ENCODE data around the gene GPR183.

GPR183 gene

GRCh38 chr13:99321709-99322108 lies 14.5 kb upstream of the GPR183 start:
- no peak for DNase-seq (ENCODE audit: low read depth)
- H3K4me3 ChIP-seq (ENCODE audit: low read length), result no peak overlapping the region
- no peak for TF ChIP-seq CTCF (conservative IDR thresholded peaks at IDR 0.05; ENCODE audit: low read depth, low read length)

GRCh38 chr13:99320693-99321481 lies 13.7 kb upstream of the GPR183 start:
- TF ChIP-seq CTCF (conservative IDR thresholded peaks at IDR 0.05; ENCODE audit: low read depth, low read length), result no peak
- DNase-seq (ENCODE audit: low read depth), result peak; percentile 85
- H3K4me3 ChIP-seq (ENCODE audit: low read length), result no peak overlapping the region

- no peak for DNase-seq (ENCODE audit: low read depth)
- H3K4me3 ChIP-seq (ENCODE audit: low read length), result no peak overlapping the region
Observed at GRCh38 chr13:99316657-99317256, 9.6 kb upstream of the GPR183 start.

GRCh38 chr13:99316224-99316623 lies 9.0 kb upstream of the GPR183 start:
- TF ChIP-seq CTCF (conservative IDR thresholded peaks at IDR 0.05; ENCODE audit: low read depth, low read length), result no peak
- H3K4me3 ChIP-seq (ENCODE audit: low read length), result no peak overlapping the region
- no peak for DNase-seq (ENCODE audit: low read depth)

More at GRCh38 chr13:99316657-99317256, 9.6 kb upstream of the GPR183 start:
- no peak for TF ChIP-seq CTCF (conservative IDR thresholded peaks at IDR 0.05; ENCODE audit: low read depth, low read length)

GRCh38 chr13:99315186-99315585 lies 8.0 kb upstream of the GPR183 start:
- no peak overlapping the region for H3K4me3 ChIP-seq (ENCODE audit: low read length)
- no peak for TF ChIP-seq CTCF (conservative IDR thresholded peaks at IDR 0.05; ENCODE audit: low read depth, low read length)
- no peak for DNase-seq (ENCODE audit: low read depth)

- no peak overlapping the region for H3K4me3 ChIP-seq (ENCODE audit: low read length)
- no peak for TF ChIP-seq CTCF (conservative IDR thresholded peaks at IDR 0.05; ENCODE audit: low read depth, low read length)
- no peak for DNase-seq (ENCODE audit: low read depth)
Observed at GRCh38 chr13:99314640-99315176, 7.5 kb upstream of the GPR183 start.
